Lung (tissue), 12 donors: ENCODE data around the gene MAP2K5. TPM values are rescaled to one million over a fixed set of nuclear protein-coding genes. Genes with fewer than 3 reads are reported as not detected.

Experiments
- ATAC-seq: fragments of 200-7000 bp; cut with Tn5 transposase; one replicate; pipeline ENCODE4 v1.9.1; 2020; ENCODE audit warnings: moderate number of reproducible peaks; ENCODE audit not compliant: insufficient read depth, low FRiP score
- DNase-seq, 3 donors: peaks; one replicate each; pipeline ENCODE4 v3.0.0-alpha.2; 2013 to 2017
- H3K27ac ChIP-seq, 2 donors: one replicate each; pipeline ENCODE4 v1.5.1; 2013; ENCODE audit warnings: mild to moderate bottlenecking in 2 of 2, moderate library complexity in 2 of 2, control low read depth in 1 of 2, inconsistent platforms in 1 of 2, low read depth in 1 of 2, low read length in 1 of 2
- H3K27me3 ChIP-seq, 3 donors: one replicate each; pipeline ENCODE4 v1.5.1; 2013; ENCODE audit warnings: low read length in 2 of 3; ENCODE audit not compliant: control insufficient read depth in 3 of 3, insufficient read depth in 3 of 3
- H3K36me3 ChIP-seq, 4 donors: one replicate each; pipeline ENCODE4 v1.5.1; 2013; ENCODE audit warnings: low read length in 4 of 4, mild to moderate bottlenecking in 1 of 4, moderate library complexity in 1 of 4; ENCODE audit not compliant: control insufficient read depth in 4 of 4, insufficient read depth in 4 of 4
- H3K4me1 ChIP-seq, 5 donors: one replicate each; pipeline ENCODE4 v1.5.1; 2013; ENCODE audit warnings: low read length in 5 of 5, mild to moderate bottlenecking in 2 of 5, moderate library complexity in 1 of 5; ENCODE audit not compliant: control insufficient read depth in 5 of 5, insufficient read depth in 5 of 5
- H3K4me3 ChIP-seq: one replicate; pipeline ENCODE4 v1.5.1; 2013; ENCODE audit warnings: mild to moderate bottlenecking, control low read depth, moderate library complexity
- H3K9ac ChIP-seq, 2 donors: one replicate each; pipeline ENCODE4 v1.5.1; 2013; ENCODE audit warnings: low read length in 2 of 2, control low read depth in 1 of 2; ENCODE audit not compliant: insufficient read depth in 1 of 2
- H3K9me3 ChIP-seq, 4 donors: one replicate each; pipeline ENCODE4 v1.5.1; 2013; ENCODE audit warnings: low read length in 3 of 4, mild to moderate bottlenecking in 1 of 4, moderate library complexity in 1 of 4; ENCODE audit not compliant: control insufficient read depth in 4 of 4, insufficient read depth in 3 of 4
- CTCF ChIP-seq: IDR thresholded peaks from 2 replicates; pipeline ENCODE4 v1.5.1; 2012; ENCODE audit warnings: mild to moderate bottlenecking; ENCODE audit errors: control extremely low read depth, extremely low read depth
- WGBS, 2 donors: extraction: QIAGEN DNeasy Blood & Tissue Kit; methylation state at CpG; one replicate each; pipeline ENCODE4 v1.1.7; 2013; 5-methylcytosine and 5-hydroxymethylcytosine counted together
- polyA plus RNA-seq, 2 donors: library from polyadenylated mRNA; stranded (reverse); fragments of 200-250 nt; gene quantifications; one replicate each; pipeline ENCODE4 v1.2.1, GENCODE V29; 2013
- total RNA-seq, 2 donors: library from RNA; depleted of rRNA in 1 of 2; stranded (reverse); fragments of >200 nt in 1 of 2; gene quantifications; one replicate each; pipeline ENCODE4 v1.2.1, GENCODE V29; 2014 to 2021
- donor health status: control.
- donor health status: control.
- donor health status: Bipolar disorder and iron deficiency.
- donor health status: healthy.
- donor health status: DM: yes; HTN: yes; CAD: no.

The MAP2K5 gene
- total and polyA plus RNA-seq, 4 donors: 6.3 to 19.1 (median 12.4) TPM

- H3K4me1 ChIP-seq: no peaks in the 10 kb centered on the region
- H3K27ac ChIP-seq: no peak overlapping the region
- H3K27me3 ChIP-seq: no peaks in the 10 kb centered on the region
- DNase-seq: no peak
- no peak for TF ChIP-seq CTCF
- no peak overlapping the region for H3K4me3 ChIP-seq
- H3K36me3 ChIP-seq: no peaks in the 10 kb centered on the region
- H3K9me3 ChIP-seq: no peaks in the 10 kb centered on the region
- WGBS, 2 donors: 82 to 90% methylated on average over 1 of the region's 1 CpG
- no peak overlapping the region for H3K9ac ChIP-seq
- no peak for ATAC-seq
Measured at GRCh38 chr15:67533873-67534272, 8.6 kb upstream of the MAP2K5 start.

GRCh38 chr15:67534360-67534759 lies 8.1 kb upstream of the MAP2K5 start:
- H3K27ac ChIP-seq: no peak overlapping the region
- H3K27me3 ChIP-seq: no peaks in the 10 kb centered on the region
- no peak for ATAC-seq
- DNase-seq: no peak
- H3K36me3 ChIP-seq: no peaks in the 10 kb centered on the region
- WGBS, 2 donors: 100% methylated on average over 1 of the region's 1 CpG
- no peak overlapping the region for H3K9ac ChIP-seq
- TF ChIP-seq CTCF: no peak
- no peaks in the 10 kb centered on the region for H3K4me1 ChIP-seq
- no peaks in the 10 kb centered on the region for H3K9me3 ChIP-seq
- H3K4me3 ChIP-seq: no peak overlapping the region

GRCh38 chr15:67537771-67538170 lies 4.7 kb upstream of the MAP2K5 start:
- no peak overlapping the region for H3K9ac ChIP-seq
- TF ChIP-seq CTCF: no peak
- 96 to 100% methylated on average over 1 of the region's 1 CpG for WGBS, 2 donors
- H3K4me3 ChIP-seq: no peak overlapping the region
- no peaks in the 10 kb centered on the region for H3K9me3 ChIP-seq
- no peak for DNase-seq
- H3K36me3 ChIP-seq: no peaks in the 10 kb centered on the region
- H3K27ac ChIP-seq: no peak overlapping the region
- ATAC-seq: no peak
- no peaks in the 10 kb centered on the region for H3K27me3 ChIP-seq
- H3K4me1 ChIP-seq: peaks cover 0 to 5% (median 0%) of the 10 kb centered on the region in 5 donors

- ATAC-seq: no peak
- Histone ChIP-seq H3K27me3 (no peaks in the 10 kb centered on the region), H3K27ac (peak overlapping the region; percentile 78 to 95), H3K9ac (peak overlapping the region; percentile 17 to 81), H3K9me3 (no peaks in the 10 kb centered on the region), H3K4me1 (peaks cover 0 to 19% (median 3%) of the 10 kb centered on the region in 5 donors), H3K4me3 (peak overlapping the region; percentile 68), H3K36me3 (peaks cover 0 to 6% (median 1%) of the 10 kb centered on the region in 4 donors)
- DNase-seq: peak in 2 of 3 donors; percentile 15 to 20
- 34 to 44% methylated on average over 7 of the region's 7 CpGs for WGBS, 2 donors
- TF ChIP-seq CTCF: no peak
Measured at GRCh38 chr15:67543348-67543718, 830 bp downstream of the MAP2K5 start.
